ENCODE measurements around the gene PLA2G2A.
"Not testable (repeated sequence)": the region's sequence is repeated elsewhere in the genome, so short reads cannot be mapped to it uniquely, and the experiment has no call there.

Gene PLA2G2A

DNA sequence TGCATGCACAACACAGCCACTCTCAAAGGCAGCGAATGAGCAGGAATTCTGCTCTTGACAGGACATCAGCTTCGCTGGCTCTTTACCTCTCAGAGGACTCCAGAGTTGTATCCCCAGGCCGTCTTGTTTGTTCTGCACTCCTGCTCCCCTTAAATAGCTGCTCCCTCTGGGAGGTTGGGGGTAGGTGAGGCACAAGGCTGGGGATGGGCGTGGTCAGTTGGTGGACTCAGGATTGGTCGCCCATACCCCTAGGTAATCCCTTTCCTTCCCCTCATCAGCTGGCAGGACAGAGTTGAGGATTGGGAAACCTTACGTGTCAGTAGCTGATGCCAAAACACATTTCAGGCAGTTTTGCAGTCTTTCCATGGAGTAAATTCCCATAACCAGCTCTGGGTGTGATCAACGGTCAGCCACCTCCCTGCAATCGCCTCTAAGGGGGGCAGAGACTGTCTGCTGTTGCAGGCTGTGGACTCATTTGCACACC lies at the start of gene PLA2G2A:
TSS of gene PLA2G2A (minus strand) at position 125 of the 484 bp plus-strand sequence. CDS start 845 bp downstream, outside the sequence.
- no peak for DNase-seq (ENCODE audit: low read depth in 1 of 2, low spot score in 1 of 2)

DNA sequence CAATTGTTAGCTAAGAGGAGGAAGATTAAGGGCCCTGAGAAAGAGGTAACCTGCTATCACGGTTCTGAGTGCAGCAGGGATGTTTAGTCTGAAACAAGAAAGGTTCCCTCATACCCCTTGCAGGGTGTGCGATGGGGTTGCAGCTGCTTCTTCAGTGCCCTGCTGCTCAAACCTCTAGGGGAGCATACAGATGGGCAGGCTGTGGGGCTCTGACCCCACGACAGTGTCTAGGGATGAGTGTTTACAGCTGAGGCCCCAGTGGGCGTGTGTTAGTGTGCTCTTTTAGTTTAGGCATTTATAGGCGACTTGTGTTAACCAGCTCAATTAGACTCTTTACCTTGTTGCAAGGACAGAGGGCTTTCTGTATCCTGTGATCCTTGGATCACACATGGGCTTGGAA lies 49.3 kb upstream of the PLA2G2A start:
- no peak for DNase-seq (ENCODE audit: low read depth in 1 of 2, low spot score in 1 of 2)

GRCh38 chr1:20028125-20028524 lies 48.7 kb upstream of the PLA2G2A start:
- DNase-seq (ENCODE audit: low read depth in 1 of 2, low spot score in 1 of 2): no peak

- no peak for DNase-seq (ENCODE audit: low read depth in 1 of 2, low spot score in 1 of 2)
Observed at GRCh38 chr1:20017741-20018140, 38.3 kb upstream of the PLA2G2A start.

- DNase-seq (ENCODE audit: low read depth in 1 of 2, low spot score in 1 of 2): no peak
Observed at GRCh38 chr1:20014153-20014552, 34.7 kb upstream of the PLA2G2A start.

DNA sequence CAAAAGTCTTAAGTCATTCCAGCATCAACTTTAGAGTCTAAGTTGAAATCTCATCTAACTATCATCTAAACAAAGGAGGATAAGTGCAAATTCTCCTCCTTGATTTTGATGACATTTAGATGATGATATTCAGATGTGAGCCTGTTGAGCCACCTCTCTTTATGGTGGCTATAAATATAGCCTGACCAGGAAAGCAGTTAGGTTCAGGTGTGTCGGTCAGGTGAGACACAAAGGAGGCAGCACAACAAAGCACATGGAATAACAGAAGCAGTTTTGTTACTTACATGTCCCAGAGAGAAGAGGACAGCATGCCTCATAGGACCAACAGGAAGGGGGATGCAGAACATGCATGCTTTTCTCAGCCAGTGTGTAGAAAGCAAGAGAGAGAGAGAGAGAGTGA lies 30.6 kb upstream of the PLA2G2A start:
- no peak for DNase-seq (ENCODE audit: low read depth in 1 of 2, low spot score in 1 of 2)

DNA sequence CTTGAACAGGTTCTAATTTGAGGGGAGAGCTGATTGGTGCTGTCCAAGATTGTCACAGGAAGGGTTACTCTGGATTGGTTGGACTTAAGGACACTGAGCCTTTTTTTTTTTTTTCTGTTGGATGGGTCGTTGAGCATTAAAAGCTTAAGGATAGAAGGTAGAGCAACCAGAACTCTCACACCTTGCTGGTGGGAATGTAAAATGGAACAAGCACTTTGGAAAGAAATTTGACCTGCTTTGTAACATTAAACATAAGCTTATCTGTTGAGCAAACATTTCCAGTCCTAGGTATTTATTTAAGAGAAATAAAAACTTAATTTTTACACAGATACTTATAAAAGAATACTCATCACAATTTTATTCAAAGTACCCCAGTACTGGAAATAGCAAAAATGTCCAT lies 29.8 kb upstream of the PLA2G2A start:
- no peak for DNase-seq (ENCODE audit: low read depth in 1 of 2, low spot score in 1 of 2)

GRCh38 chr1:20008391-20008841 lies 29.0 kb upstream of the PLA2G2A start:
- no peak for DNase-seq (ENCODE audit: low read depth in 1 of 2, low spot score in 1 of 2)

GRCh38 chr1:19998823-19999222 lies 19.4 kb upstream of the PLA2G2A start:
- DNase-seq (ENCODE audit: low read depth in 1 of 2, low spot score in 1 of 2): not testable (repeated sequence)

DNA sequence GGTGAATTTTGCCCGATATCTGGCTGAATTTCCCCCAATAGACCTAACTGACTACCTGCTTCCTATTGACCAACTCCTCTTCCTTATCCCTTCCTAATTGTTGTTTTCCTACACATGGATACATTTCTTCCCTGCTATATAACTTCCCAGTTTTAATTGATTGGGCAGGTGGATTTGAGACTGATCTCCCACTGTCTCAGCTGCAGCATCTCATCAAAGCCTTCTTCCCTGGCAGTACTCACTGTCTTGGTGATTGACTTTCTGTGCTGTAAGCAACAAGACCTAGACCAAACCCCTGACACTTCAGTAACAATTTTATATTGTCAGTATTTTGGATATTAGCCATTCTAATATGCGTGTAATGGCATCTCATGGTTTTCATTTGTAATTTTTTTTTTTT lies 11.3 kb upstream of the PLA2G2A start:
- no peak for DNase-seq (ENCODE audit: low read depth in 1 of 2, low spot score in 1 of 2)

DNA sequence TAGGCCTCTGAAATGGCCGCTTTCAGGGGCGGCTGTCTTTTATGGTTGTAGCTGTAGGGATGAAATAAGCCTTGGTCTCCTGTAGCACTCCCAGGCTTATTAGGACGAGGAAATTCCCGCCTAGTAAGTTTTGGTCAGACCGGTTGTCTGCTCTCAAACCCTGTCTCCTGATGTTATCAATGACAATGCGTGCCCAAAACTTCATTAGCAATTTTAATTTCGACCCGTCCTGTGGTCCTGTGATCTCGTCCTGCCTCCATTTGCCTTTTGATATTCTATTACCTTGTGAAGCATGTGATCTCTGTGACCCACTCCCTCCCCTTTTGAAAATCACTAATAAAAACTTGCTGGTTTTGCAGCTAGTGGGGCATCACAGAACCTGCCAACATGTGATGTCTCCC lies 10.8 kb upstream of the PLA2G2A start:
- DNase-seq (ENCODE audit: low read depth in 1 of 2, low spot score in 1 of 2): not testable (repeated sequence)

- DNase-seq (ENCODE audit: low read depth in 1 of 2, low spot score in 1 of 2): no peak
Observed at GRCh38 chr1:19988267-19989006, 9.0 kb upstream of the PLA2G2A start.

DNA sequence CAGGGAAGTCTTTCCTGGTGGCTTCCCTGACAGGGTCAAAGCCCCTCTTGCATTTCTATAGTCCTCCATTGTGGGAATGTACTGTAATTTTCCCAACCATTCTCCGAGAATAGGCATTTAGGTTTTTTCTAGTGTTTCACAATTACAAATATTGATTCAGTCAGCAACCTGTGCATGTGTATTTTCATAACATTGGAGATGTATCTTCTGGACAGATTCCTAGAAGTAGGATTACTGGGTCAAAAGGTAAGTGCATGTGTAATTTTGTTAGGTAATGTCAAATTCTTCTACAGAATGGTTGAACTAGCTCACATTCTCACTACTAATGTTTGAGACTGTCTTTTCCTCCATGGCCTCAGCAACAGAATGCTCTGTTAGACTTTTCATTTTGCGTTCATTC lies 8.3 kb upstream of the PLA2G2A start:
- DNase-seq (ENCODE audit: low read depth in 1 of 2, low spot score in 1 of 2): no peak

GRCh38 chr1:19984409-19985016 lies 5.1 kb upstream of the PLA2G2A start:
- DNase-seq (ENCODE audit: low read depth in 1 of 2, low spot score in 1 of 2): not testable (repeated sequence)

DNA sequence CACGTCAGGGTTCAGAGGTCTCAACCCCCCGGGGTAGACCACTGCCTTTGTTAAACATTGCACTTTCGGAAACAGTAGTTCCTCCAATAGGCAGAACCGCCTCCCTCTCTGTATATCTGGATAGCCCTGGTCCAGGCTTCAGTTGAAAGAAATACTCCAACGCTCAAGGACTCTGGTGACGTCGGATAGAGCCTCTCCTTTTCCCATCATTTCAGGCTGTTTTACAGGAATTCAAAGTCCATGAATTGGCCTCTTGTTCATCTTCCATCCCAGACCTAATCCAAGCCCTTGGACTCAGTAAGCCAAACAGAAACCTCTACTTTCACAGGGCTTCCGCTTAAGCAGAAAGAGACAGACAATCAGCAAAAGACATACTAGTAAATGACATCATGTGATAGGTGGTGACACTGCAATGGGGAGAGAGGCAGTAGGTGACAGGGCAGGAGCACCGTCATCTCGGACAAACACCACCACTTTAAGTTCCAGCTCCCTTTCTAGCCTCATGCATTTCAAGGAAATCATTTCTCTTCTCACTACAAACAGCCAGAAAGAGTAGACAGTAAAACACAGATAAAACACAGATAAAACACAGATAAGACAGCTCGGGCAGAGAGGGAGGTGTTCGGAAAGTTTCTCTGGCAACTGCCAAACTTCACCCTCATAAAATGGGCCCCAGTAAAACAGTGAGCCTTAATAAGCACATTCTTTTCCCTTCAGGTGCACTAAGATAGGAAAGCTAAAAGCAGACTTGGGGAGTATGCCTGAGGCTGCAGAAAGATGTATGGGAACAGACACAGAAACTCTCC lies 2.3 kb upstream of the PLA2G2A start:
- DNase-seq (ENCODE audit: low read depth in 1 of 2, low spot score in 1 of 2): no peak

GRCh38 chr1:19981170-19981506 lies 1.7 kb upstream of the PLA2G2A start:
- DNase-seq (ENCODE audit: low read depth in 1 of 2, low spot score in 1 of 2): no peak

DNA sequence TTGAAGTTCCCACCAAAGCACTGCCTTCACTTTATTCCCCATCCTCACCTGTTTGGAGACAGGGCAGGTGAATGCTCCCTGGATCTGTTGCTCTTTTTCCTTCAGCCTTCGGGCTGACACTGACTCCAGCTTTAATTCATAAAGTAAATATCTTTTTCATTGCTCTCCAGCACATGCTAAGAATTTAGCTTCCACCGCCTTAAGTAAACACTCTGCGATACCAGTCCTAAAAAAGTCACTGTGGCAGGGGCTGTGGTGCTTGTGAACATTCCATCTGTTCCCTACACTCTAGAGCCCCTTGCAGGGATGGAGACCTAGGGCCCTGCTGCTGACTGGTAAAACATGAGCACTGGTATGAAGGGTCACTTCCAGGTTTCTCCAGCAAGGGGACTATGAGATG lies 896 bp upstream of the PLA2G2A start:
- DNase-seq (ENCODE audit: low read depth in 1 of 2, low spot score in 1 of 2): no peak

DNA sequence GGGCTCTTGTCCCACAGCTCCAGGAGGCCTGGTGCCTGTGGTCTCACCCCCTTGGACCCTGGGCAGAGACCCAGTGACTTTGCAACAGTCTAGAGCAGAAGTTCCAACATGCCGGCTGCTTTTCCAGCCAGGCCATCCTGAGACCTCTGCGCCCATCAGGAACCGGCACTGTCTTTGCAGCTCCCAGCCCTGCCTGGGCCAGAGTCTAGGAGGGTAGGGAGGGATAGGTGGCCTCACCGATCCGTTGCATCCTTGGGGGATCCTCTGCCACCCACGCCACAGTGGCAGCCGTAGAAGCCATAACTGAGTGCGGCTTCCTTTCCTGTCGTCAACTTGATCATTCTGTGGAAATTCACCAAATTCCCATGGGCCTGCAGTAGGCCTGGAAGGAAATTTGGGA lies 1.3 kb downstream of the PLA2G2A start:
- no peak for DNase-seq (ENCODE audit: low read depth in 1 of 2, low spot score in 1 of 2)

GRCh38 chr1:19976317-19977003 lies 3.0 kb downstream of the PLA2G2A start:
- DNase-seq (ENCODE audit: low read depth in 1 of 2, low spot score in 1 of 2): no peak

- no peak for DNase-seq (ENCODE audit: low read depth in 1 of 2, low spot score in 1 of 2)
Observed at GRCh38 chr1:19975423-19976193, 3.8 kb downstream of the PLA2G2A start.

Data from activated T-helper 1 cell treated with anti-CD3 and anti-CD28 coated beads, Interleukin-2, amount 50 U/mL, for 16 hours (primary cell).